ENCODE results near the gene DTX3. TPM values are rescaled to one million over a fixed set of nuclear protein-coding genes. Genes with fewer than 3 reads are reported as not detected.

The DTX3 gene
- total and polyA plus RNA-seq, 4 donors = 1.1 to 3.2 (median 1.4) TPM

- Histone ChIP-seq H3K9ac (ENCODE audit: low read depth in 1 of 2, low read length in 2 of 2) (no peak overlapping the region), H3K4me3 (ENCODE audit: low read depth in 1 of 3, low read length in 3 of 3) (no peak overlapping the region), H3K27ac (ENCODE audit: low read depth in 1 of 2, low read length in 2 of 2) (no peak overlapping the region), H3K9me3 (ENCODE audit: control insufficient read depth in 4 of 4, low read length in 3 of 4) (no peaks in the 10 kb centered on the region), H3K27me3 (ENCODE audit: control insufficient read depth in 4 of 4, insufficient read depth in 4 of 4, low read length in 3 of 4) (no peaks in the 10 kb centered on the region), H3K4me1 (ENCODE audit: control insufficient read depth in 4 of 4, insufficient read depth in 4 of 4, low read length in 3 of 4) (peaks cover 0 to 2% (median 0%) of the 10 kb centered on the region in 4 donors), H3K36me3 (ENCODE audit: control insufficient read depth in 4 of 4, insufficient read depth in 3 of 4, low read depth in 1 of 4, low read length in 3 of 4) (no peaks in the 10 kb centered on the region)
- WGBS = 89% methylated on average over 2 of the region's 2 CpGs
- TF ChIP-seq FOXA2 (IDR thresholded peaks at IDR 0.05) (no peak), SP1 (IDR thresholded peaks at IDR 0.05) (no peak), TAF1 (conservative IDR thresholded peaks at IDR 0.05) (no peak), REST (IDR thresholded peaks at IDR 0.05) (no peak), NR2F2 (IDR thresholded peaks at IDR 0.05) (no peak), CTCF (IDR thresholded peaks at IDR 0.05; ENCODE audit: low read depth, low read length, missing input control) (no peak), FOXA1 (IDR thresholded peaks at IDR 0.05) (no peak), RXRA (IDR thresholded peaks at IDR 0.05) (no peak), HNF4A (conservative IDR thresholded peaks at IDR 0.05) (no peak), ATF3 (IDR thresholded peaks at IDR 0.05) (no peak), EGR1 (IDR thresholded peaks at IDR 0.05; ENCODE audit: low read depth in 2 of 2) (no peak), JUND (IDR thresholded peaks at IDR 0.05) (no peak), MAX (IDR thresholded peaks at IDR 0.05) (no peak), RAD21 (IDR thresholded peaks at IDR 0.05) (no peak), HNF4G (IDR thresholded peaks at IDR 0.05) (no peak), GABPA (IDR thresholded peaks at IDR 0.05 in 1 of 2, conservative IDR thresholded peaks at IDR 0.05 in 1 of 2) (no peak)
- no peak for DNase-seq (ENCODE audit: low spot score)
Observed at GRCh38 chr12:57579011-57579410, 25.6 kb upstream of the DTX3 start.

- no peak for TF ChIP-seq ZBTB33 (IDR thresholded peaks at IDR 0.05)
- TF ChIP-seq GABPA (IDR thresholded peaks at IDR 0.05 in 1 of 2, conservative IDR thresholded peaks at IDR 0.05 in 1 of 2) = no peak
- H3K9ac ChIP-seq (ENCODE audit: low read depth in 1 of 2, low read length in 2 of 2) = no peak overlapping the region
- peaks cover 0 to 2% (median 0%) of the 10 kb centered on the region in 4 donors for H3K4me1 ChIP-seq (ENCODE audit: control insufficient read depth in 4 of 4, insufficient read depth in 4 of 4, low read length in 3 of 4)
- no peak for DNase-seq (ENCODE audit: low spot score)
- no peaks in the 10 kb centered on the region for H3K36me3 ChIP-seq (ENCODE audit: control insufficient read depth in 4 of 4, insufficient read depth in 3 of 4, low read depth in 1 of 4, low read length in 3 of 4)
- no peaks in the 10 kb centered on the region for H3K27me3 ChIP-seq (ENCODE audit: control insufficient read depth in 4 of 4, insufficient read depth in 4 of 4, low read length in 3 of 4)
- H3K4me3 ChIP-seq (ENCODE audit: low read depth in 1 of 3, low read length in 3 of 3) = no peak overlapping the region
- no peak overlapping the region for H3K27ac ChIP-seq (ENCODE audit: low read depth in 1 of 2, low read length in 2 of 2)
- no peaks in the 10 kb centered on the region for H3K9me3 ChIP-seq (ENCODE audit: control insufficient read depth in 4 of 4, low read length in 3 of 4)
- WGBS = 90% methylated on average over 8 of the region's 8 CpGs
Observed at GRCh38 chr12:57579677-57580465, 24.8 kb upstream of the DTX3 start.
